Measurements from ENCODE around the gene DLGAP1.

The DLGAP1 gene

DNA sequence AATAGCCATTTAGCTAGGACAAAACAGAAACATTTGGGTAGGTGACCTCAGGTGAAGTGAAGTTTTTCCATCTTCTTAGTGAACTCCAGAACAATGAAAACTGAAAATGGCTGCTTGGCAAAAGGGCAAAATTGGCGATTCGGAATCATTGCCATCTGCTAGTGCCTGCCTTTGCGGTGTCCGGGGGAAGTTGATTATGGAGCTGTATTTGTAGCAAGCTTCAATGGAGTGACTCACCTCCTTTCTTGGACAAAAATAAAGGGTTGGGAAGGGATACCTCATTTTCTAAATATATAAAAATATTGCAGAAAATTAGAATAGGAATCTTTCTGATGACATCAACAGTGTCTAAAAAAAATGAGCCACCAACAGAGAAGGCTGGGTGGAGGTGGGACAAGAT lies 544.6 kb downstream of the DLGAP1 start:
- in situ Hi-C loops (cut with HindIII; ENCODE audit: low sequenced_read_pairs) = no loop called here

GRCh38 chr18:3907955-3908354 lies 547.2 kb downstream of the DLGAP1 start:
- in situ Hi-C loops (cut with HindIII; ENCODE audit: low sequenced_read_pairs) = no loop called here

- in situ Hi-C loops (cut with HindIII; ENCODE audit: low sequenced_read_pairs) = no loop called here
Measured at GRCh38 chr18:3906116-3906750, 548.9 kb downstream of the DLGAP1 start.

GRCh38 chr18:3903337-3903736 lies 551.8 kb downstream of the DLGAP1 start:
- in situ Hi-C loops (cut with HindIII; ENCODE audit: low sequenced_read_pairs) = no loop called here

DNA sequence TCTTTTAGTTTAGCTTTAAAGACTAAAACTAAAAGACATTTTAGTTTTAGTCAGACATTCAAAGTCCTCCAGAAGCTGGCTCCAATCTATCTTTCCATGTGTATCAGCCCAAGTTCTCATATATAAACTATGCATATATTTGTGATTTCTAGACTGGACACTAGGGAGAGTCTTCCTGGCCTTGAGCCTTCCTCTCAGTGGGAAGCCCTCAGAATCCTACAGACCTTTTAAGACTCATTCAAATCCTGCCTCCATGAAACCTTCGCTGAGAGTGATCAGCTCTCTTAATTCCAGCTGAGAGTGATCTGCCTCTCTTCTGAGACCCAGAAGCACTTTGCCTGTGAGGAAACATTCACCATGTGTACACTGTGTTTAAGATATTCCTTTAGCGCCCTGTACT lies 552.4 kb downstream of the DLGAP1 start:
- in situ Hi-C loops (cut with HindIII; ENCODE audit: low sequenced_read_pairs) = no loop called here

DNA sequence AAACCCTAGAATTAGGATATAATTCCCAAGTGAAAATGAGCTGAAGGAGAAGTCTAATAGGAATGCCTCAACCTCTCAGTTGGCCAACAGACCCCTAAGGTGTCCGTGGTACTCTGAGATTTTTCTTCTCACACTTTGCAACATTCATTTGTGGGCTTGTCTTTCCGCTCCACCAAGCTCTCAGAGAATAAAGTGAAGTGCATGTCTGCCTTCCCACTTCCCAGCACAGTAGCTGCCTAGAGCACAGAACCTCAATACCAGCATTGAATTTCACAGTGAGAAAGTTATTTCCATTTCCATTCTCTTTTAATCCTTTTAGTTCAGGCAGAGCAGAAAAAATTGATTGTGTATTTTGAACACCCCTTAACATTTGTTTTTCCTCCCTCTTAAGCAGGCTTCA lies 553.3 kb downstream of the DLGAP1 start:
- in situ Hi-C loops (cut with HindIII; ENCODE audit: low sequenced_read_pairs) = no loop called here

GRCh38 chr18:3901042-3901441 lies 554.1 kb downstream of the DLGAP1 start:
- in situ Hi-C loops (cut with HindIII; ENCODE audit: low sequenced_read_pairs) = no loop called here

DNA sequence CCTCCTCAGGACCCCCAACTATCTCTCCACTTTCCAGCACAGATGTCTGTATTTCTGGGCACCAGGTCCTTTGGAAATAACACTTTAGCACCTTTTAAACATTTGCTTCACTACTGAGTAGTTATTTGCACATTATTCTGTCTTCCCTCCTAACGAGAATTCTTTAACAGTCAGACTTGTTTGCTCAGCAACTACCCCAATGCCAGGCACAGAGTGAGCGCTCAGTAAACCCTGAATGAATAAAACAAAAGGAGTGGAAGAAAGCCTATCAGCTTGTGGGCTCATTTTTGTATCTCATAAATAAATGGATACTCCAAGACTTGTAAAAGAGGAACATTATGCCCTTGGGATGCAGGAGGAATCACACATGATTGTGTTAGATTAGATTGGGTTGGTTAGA lies 554.8 kb downstream of the DLGAP1 start:
- in situ Hi-C loops (cut with HindIII; ENCODE audit: low sequenced_read_pairs) = no loop called here

DNA sequence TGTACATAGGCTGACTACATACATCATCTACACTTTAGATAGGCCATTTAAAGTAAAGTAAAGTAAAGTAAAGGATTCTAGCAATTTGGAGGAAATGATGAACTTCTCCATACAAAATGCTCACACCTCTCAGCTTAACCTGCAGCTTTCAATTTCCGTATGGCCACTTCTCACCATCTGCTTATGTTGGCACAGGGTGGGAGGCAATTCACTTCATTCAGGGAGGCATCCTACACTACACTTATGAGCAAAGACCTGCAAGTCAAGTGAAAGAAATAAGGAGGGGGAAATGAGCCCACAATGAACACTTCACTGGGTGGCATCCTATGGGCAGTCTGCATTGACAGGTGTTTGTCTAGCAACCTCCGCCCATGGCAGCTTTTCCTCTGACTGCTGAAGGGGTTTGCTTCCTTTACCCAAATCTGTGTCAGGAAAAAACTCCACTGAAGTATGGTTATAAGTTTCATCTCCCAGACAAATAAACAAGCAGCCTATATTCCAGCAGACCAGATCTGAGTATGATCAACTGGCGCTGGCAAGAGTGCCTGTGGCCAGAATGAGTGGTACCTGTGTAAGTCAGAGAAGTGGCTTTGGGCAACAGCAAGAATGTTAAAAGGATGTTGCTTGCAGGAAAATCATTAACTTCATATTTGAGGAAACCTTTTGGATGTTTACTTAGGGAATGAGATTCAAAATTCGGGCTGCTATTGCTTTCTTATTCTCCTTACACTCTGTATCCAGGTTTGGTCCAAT lies 556.1 kb downstream of the DLGAP1 start:
- in situ Hi-C loops (cut with HindIII; ENCODE audit: low sequenced_read_pairs) = no loop called here

DNA sequence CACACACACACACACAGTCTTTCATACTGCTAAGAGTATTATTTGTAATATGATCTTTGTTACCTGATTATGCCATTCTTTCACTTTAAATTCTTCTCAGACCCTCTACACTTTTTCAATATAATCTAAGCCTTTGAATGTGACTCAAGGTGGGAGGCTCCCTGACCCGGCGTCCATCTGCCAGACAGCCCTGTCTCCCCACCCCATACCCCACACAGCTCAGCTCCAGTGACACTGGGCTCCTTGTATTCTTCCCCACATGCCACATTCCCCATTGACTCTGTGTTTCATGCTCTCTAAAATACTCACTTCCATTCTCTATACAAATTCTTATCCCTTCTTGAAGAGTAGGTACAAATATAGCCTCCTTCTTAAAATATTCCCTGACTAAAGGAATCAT lies 563.0 kb downstream of the DLGAP1 start:
- in situ Hi-C loops (cut with HindIII; ENCODE audit: low sequenced_read_pairs) = no loop called here

DNA sequence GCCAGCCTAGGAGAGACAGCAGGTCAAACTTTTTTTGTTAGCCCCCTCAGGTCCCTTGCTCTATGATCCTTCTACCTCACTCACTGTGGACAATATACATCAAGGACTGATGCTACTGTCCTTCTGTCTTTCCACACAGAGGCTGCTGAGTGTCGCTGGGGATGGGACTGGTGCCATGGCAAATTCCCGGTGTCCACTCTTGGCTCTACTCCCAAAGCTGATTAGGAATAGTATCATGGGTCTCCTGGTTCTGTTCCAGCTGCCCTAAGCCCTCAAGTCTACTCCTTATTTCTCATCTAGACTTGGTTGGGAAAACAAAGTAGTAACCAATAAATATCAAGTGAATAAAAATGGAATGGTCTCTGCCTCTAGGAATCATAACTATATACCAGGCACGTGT lies 563.9 kb downstream of the DLGAP1 start:
- in situ Hi-C loops (cut with HindIII; ENCODE audit: low sequenced_read_pairs) = no loop called here

GRCh38 chr18:3889803-3890202 lies 565.3 kb downstream of the DLGAP1 start:
- in situ Hi-C loops (cut with HindIII; ENCODE audit: low sequenced_read_pairs) = no loop called here

- in situ Hi-C loops (cut with HindIII; ENCODE audit: low sequenced_read_pairs) = no loop called here
Measured at GRCh38 chr18:3889121-3889520, 566.0 kb downstream of the DLGAP1 start.

- in situ Hi-C loops (cut with HindIII; ENCODE audit: low sequenced_read_pairs) = no loop called here
Measured at GRCh38 chr18:3886575-3887322, 568.4 kb downstream of the DLGAP1 start.

DNA sequence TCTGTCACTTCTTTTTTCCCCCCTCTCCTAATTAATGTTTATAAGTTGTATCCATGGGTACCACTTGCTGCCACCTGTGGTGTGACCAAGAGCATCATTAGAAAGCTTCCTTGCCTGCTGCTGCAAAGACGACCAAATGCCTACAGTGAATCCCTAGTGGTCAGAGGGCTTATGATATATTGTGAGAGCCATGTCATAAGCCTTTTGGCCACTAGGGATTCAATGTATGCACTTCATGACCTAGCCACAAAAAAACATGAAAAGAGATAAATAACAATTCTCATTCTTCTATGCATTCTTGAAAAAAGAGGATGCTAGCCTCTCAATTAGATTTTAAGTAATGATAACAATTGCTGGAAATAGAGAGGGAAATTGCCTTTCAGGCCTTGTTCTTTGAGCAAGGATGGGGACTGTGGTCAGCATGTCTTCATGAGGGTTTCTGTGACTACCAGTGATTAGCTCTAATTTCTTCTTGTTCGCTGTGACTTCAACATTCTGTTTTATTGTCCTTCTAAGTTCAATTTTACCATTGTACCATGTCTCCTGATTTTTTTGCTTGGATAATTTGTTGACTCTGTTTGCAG lies 569.8 kb downstream of the DLGAP1 start:
- in situ Hi-C loops (cut with HindIII; ENCODE audit: low sequenced_read_pairs) = no loop called here

DNA sequence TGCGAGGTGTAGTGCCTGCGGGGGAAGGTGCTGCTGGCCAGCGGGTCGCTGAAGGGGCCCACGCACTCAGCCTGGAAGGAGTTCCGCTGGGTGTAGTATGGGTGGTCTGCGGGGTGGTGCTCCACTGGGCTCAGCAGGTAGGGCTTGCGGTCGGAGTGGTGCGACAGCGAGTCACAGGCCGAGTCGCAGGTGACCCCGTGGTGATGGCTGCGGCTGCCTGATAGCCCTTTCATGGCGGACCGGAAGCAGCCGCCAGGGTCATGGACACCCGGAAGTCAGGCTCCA lies 575.3 kb downstream of the DLGAP1 start:
- in situ Hi-C loops (cut with HindIII; ENCODE audit: low sequenced_read_pairs) = no loop called here

DNA sequence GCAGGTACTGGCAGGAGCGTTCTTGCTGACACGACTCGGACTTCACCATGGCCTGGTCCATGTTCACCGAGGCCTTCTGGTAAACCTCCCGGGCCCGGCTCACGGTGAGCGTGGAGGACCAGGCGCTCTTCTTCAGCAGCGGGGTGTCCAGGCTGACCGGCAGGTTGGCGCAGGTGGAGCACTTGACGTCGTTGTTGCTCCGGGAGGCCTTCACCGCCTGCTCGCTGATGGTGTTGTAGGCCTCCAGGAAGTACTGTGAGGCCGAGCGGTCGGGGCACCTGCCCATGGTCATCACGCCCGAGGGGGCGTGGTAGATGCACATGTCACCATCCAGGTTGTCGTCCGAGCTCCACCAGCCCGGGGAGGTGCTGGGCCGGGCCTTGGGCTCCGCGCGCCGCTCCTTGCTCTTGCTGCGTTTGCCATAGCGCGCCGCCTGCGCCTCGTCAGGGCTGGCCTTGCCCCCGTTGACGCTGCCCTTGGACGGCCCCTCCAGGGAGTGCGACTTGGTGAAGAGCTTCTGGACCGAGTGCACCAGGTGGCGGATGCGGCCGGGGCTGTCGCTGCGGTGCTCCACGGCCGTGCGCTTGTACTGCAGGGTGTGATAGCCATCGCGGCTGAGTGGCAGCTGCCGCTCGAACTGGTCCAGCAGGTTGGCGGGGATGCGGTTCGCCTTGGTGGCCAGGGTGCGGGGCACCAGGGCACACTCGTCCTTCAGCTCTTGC lies 575.8 kb downstream of the DLGAP1 start:
- in situ Hi-C loops (cut with HindIII; ENCODE audit: low sequenced_read_pairs) = no loop called here

- in situ Hi-C loops (cut with HindIII; ENCODE audit: low sequenced_read_pairs) = no loop called here
Measured at GRCh38 chr18:3878401-3878800, 576.7 kb downstream of the DLGAP1 start.

DNA sequence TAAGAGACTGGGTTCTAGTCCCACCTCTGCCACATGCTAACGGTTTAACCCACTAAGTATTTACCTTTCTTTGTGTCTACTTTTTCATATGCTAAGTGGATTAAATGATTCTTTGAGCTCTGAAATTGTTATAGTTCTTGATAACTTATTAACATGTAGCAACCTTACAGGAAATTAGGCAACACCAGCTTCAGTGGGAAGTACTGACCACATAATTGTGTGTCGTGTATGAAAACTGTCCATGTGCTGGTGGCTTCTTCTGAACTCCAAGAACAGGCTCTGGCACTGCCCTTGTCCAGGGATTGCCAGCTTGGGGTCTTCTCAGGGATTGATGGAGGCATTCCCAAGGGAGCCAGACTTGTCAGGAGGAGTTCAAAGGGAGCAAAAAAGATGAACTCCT lies 577.4 kb downstream of the DLGAP1 start:
- in situ Hi-C loops (cut with HindIII; ENCODE audit: low sequenced_read_pairs) = no loop called here

DNA sequence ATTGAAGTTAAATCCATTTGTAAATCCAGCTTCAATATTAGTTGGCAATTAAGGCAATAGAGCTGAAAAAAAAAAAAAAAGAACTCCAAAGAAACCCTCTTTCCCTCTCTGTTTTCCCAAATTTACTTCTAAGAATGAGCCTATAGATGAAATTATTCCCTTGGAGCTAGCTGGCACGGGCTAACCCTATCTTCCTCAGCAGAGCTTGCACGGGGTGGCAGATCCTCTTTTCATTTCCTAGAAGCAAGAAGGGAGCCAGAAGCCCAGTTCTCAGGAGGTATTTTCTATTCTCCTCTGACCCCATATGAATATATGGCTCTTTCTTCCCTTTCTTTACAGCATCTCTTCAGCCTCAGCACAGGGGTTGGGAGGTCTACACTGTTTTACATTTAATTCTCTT lies 579.1 kb downstream of the DLGAP1 start:
- in situ Hi-C loops (cut with HindIII; ENCODE audit: low sequenced_read_pairs) = no loop called here

- in situ Hi-C loops (cut with HindIII; ENCODE audit: low sequenced_read_pairs) = no loop called here
Measured at GRCh38 chr18:3875376-3875775, 579.7 kb downstream of the DLGAP1 start.

All from DLD1 (cell line).